Erythroblast (primary cell): Measurements from ENCODE around the gene PYGL.

Experiments
- GATA1 ChIP-seq: IDR thresholded peaks from 2 replicates; pipeline ENCODE4 v1.6.1; 2011; ENCODE audit warnings: low read depth, mild to moderate bottlenecking, control low read depth, low read length, moderate library complexity
- POLR2A ChIP-seq: IDR thresholded peaks from 2 replicates; pipeline ENCODE4 v1.6.1; 2011; ENCODE audit warnings: mild to moderate bottlenecking, low read length

DNA sequence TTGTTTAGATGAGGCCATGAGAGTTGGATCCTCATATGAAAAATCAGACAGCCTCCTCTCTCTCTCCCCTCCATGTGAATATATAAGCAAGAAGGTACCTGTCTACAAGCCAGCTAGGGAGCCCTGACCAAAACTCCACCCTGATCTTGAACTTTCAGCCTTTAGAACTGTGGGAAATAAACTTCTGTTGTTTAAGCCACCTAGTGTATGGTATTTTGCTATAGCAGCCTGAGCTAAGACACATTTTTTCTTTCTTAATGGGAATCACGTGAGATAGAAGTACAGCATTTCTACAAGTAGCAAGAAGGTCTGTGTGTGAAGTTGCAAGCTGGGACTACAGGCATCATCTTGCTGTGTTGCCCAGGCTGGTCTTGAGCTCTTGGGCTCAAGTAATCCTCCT is 88.7 kb downstream of the PYGL start:
- TF ChIP-seq GATA1 (no peak), POLR2A (no peak)
